Kidney epithelial cell (primary cell): ENCODE results near the gene NDUFS1. TPM values are rescaled to one million over a fixed set of nuclear protein-coding genes. Genes with fewer than 3 reads are reported as not detected.

Source experiments
- DNase-seq: peaks from one replicate; pipeline ENCODE4 v3.0.0-alpha.2; 2010; ENCODE audit warnings: low read depth
- H3K27me3 ChIP-seq: 2 replicates; pipeline ENCODE4 v1.6.0; 2011; ENCODE audit warnings: low read length; ENCODE audit not compliant: control insufficient read depth, insufficient read depth
- H3K36me3 ChIP-seq: 2 replicates; pipeline ENCODE4 v1.5.1; 2011; ENCODE audit warnings: low read length; ENCODE audit not compliant: control insufficient read depth, insufficient read depth
- H3K4me3 ChIP-seq: 2 replicates; pipeline ENCODE4 v1.5.1; 2011; ENCODE audit warnings: low read depth, mild to moderate bottlenecking, control low read depth, low read length
- CTCF ChIP-seq: IDR thresholded peaks from 2 replicates; pipeline ENCODE4 v1.5.1; 2011; ENCODE audit warnings: mild to moderate bottlenecking, moderate library complexity, low read length, control low read depth, inconsistent platforms; ENCODE audit not compliant: insufficient read depth, poor library complexity, severe bottlenecking
- total RNA-seq: library from RNA; depleted of rRNA; stranded (reverse); fragments of >200 nt; gene quantifications from 2 replicates; pipeline ENCODE4 v1.2.3, GENCODE V29; 2015

NDUFS1 gene
- total RNA-seq, 1 donor from 2014 or later = 107 TPM

GRCh38 chr2:206154197-206154596, 5.0 kb downstream of the NDUFS1 start:
- no peak overlapping the region for H3K4me3 ChIP-seq
- H3K27me3 ChIP-seq = no peaks in the 10 kb centered on the region
- TF ChIP-seq CTCF = no peak
- no peaks in the 10 kb centered on the region for H3K36me3 ChIP-seq
- DNase-seq = no peak

GRCh38 chr2:206150631-206151030, 8.6 kb downstream of the NDUFS1 start:
- H3K36me3 ChIP-seq = no peaks in the 10 kb centered on the region
- H3K27me3 ChIP-seq = no peaks in the 10 kb centered on the region
- H3K4me3 ChIP-seq = no peak overlapping the region
- DNase-seq = no peak
- TF ChIP-seq CTCF = no peak

GRCh38 chr2:206150168-206150567, 9.1 kb downstream of the NDUFS1 start:
- H3K36me3 ChIP-seq = no peaks in the 10 kb centered on the region
- no peaks in the 10 kb centered on the region for H3K27me3 ChIP-seq
- DNase-seq = no peak
- no peak overlapping the region for H3K4me3 ChIP-seq
- TF ChIP-seq CTCF = no peak

GRCh38 chr2:206149330-206149729, 9.9 kb downstream of the NDUFS1 start:
- TF ChIP-seq CTCF = no peak
- Histone ChIP-seq H3K4me3 (no peak overlapping the region), H3K36me3 (no peaks in the 10 kb centered on the region), H3K27me3 (no peaks in the 10 kb centered on the region)
- DNase-seq = no peak

GRCh38 chr2:206145665-206146064, 13.6 kb downstream of the NDUFS1 start:
- H3K27me3 ChIP-seq = no peaks in the 10 kb centered on the region
- no peak for DNase-seq
- H3K36me3 ChIP-seq = no peaks in the 10 kb centered on the region
- TF ChIP-seq CTCF = no peak
- no peak overlapping the region for H3K4me3 ChIP-seq

- no peak overlapping the region for H3K4me3 ChIP-seq
- TF ChIP-seq CTCF = no peak
- no peaks in the 10 kb centered on the region for H3K36me3 ChIP-seq
- no peaks in the 10 kb centered on the region for H3K27me3 ChIP-seq
- no peak for DNase-seq
Measured at GRCh38 chr2:206144383-206144782, 14.9 kb downstream of the NDUFS1 start.
